ENCODE data around the gene ARHGEF28. TPM values are rescaled to one million over a fixed set of nuclear protein-coding genes. Genes with fewer than 3 reads are reported as not detected.

The ARHGEF28 gene
- total RNA-seq, 1 donor from 2014 or later: 2.1 TPM

DNA sequence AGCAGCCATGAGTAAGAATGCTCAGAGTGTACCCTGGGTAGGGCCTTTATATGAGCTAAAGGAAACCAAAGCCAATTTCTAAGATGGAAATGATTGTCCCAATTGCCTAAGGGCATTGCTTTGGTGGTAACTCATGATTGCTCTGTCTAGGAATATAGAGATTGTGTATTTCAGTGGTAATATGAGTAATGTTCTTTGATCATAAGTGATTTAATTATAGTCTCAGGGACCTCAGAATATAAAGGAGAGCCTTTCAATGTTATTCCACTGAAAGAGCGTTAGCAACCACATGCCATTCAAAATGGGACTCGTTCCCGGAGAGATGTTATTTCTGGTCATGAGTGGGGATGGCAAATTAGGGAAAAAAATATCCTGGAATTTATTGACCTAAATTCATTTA, 340.5 kb downstream of the ARHGEF28 start:
- peaks cover 4% of the 10 kb centered on the region for H3K4me1 ChIP-seq

GRCh38 chr5:73967347-73967746, 341.4 kb downstream of the ARHGEF28 start:
- no peak overlapping the region for H3K27ac ChIP-seq (replicated peaks)
- H3K36me3 ChIP-seq: no peaks in the 10 kb centered on the region
- intact Hi-C loops (cut with micrococcal nuclease): no loop called here
- H3K4me1 ChIP-seq: peaks cover 4% of the 10 kb centered on the region
- no peak overlapping the region for H3K4me3 ChIP-seq
- TF ChIP-seq CTCF (IDR thresholded peaks at IDR 0.05; ENCODE audit: borderline replicate concordance): no peak
- no peaks in the 10 kb centered on the region for H3K9me3 ChIP-seq (replicated peaks)
- DNase-seq: no peak
- no peaks in the 10 kb centered on the region for H3K27me3 ChIP-seq (ENCODE audit: low read depth)

More for the DNA sequence above, 340.5 kb downstream of the ARHGEF28 start:
- Histone ChIP-seq H3K27ac (replicated peaks) (no peak overlapping the region), H3K4me3 (no peak overlapping the region), H3K27me3 (ENCODE audit: low read depth) (no peaks in the 10 kb centered on the region), H3K36me3 (no peaks in the 10 kb centered on the region), H3K9me3 (replicated peaks) (no peaks in the 10 kb centered on the region)
- DNase-seq: no peak
- intact Hi-C loops (cut with micrococcal nuclease): no loop called here
- TF ChIP-seq CTCF (IDR thresholded peaks at IDR 0.05; ENCODE audit: borderline replicate concordance): no peak

DNA sequence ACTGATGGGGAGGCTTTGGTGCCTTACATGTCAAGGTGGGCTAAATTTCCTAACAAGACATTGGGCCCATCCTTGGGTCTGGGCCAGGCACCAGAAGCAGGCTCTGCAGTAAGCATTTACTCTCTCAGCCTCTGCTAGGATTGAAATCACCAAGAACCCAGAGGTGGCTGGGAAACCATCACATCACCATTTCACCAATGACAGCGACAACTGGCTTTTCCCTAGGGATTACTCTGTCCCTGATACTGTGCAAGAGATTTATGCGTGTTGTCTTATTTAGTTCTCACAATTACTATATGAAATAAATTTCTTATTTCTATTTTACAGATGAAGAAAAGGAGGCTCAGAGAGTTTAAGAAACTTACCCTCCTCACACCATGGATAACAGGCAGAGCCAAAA, 342.2 kb downstream of the ARHGEF28 start:
- H3K4me3 ChIP-seq: no peak overlapping the region
- no peak overlapping the region for H3K27ac ChIP-seq (replicated peaks)
- no peak for DNase-seq
- TF ChIP-seq CTCF (IDR thresholded peaks at IDR 0.05; ENCODE audit: borderline replicate concordance): no peak
- peaks cover 4% of the 10 kb centered on the region for H3K4me1 ChIP-seq
- no peaks in the 10 kb centered on the region for H3K36me3 ChIP-seq
- intact Hi-C loops (cut with micrococcal nuclease): no loop called here
- H3K27me3 ChIP-seq (ENCODE audit: low read depth): no peaks in the 10 kb centered on the region
- peaks cover 4% of the 10 kb centered on the region for H3K9me3 ChIP-seq (replicated peaks)

DNA sequence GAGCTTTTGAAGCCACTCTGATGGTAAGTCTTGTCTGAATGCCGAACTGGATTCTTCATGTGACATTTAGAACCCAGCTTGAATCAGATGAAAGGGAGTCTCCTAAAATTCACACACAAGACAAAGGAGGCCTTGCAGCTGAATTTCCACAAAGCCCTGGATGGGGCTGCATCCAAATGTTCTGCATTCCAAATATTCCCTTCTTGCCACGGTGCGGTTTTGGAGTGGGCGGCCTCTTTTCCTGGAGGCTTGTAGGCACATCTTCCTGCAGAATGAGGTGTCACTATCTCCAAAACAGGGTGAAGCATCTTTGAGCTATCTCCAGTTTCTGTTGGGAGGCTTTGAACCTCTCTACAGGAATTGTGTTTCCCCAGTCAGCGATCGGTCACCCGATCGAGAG, 342.7 kb downstream of the ARHGEF28 start:
- Histone ChIP-seq H3K4me1 (peaks cover 4% of the 10 kb centered on the region), H3K9me3 (replicated peaks) (peaks cover 4% of the 10 kb centered on the region), H3K27me3 (ENCODE audit: low read depth) (no peaks in the 10 kb centered on the region), H3K36me3 (no peaks in the 10 kb centered on the region), H3K27ac (replicated peaks) (no peak overlapping the region), H3K4me3 (no peak overlapping the region)
- intact Hi-C loops (cut with micrococcal nuclease): no loop called here
- no peak for DNase-seq
- TF ChIP-seq CTCF (IDR thresholded peaks at IDR 0.05; ENCODE audit: borderline replicate concordance): no peak

DNA sequence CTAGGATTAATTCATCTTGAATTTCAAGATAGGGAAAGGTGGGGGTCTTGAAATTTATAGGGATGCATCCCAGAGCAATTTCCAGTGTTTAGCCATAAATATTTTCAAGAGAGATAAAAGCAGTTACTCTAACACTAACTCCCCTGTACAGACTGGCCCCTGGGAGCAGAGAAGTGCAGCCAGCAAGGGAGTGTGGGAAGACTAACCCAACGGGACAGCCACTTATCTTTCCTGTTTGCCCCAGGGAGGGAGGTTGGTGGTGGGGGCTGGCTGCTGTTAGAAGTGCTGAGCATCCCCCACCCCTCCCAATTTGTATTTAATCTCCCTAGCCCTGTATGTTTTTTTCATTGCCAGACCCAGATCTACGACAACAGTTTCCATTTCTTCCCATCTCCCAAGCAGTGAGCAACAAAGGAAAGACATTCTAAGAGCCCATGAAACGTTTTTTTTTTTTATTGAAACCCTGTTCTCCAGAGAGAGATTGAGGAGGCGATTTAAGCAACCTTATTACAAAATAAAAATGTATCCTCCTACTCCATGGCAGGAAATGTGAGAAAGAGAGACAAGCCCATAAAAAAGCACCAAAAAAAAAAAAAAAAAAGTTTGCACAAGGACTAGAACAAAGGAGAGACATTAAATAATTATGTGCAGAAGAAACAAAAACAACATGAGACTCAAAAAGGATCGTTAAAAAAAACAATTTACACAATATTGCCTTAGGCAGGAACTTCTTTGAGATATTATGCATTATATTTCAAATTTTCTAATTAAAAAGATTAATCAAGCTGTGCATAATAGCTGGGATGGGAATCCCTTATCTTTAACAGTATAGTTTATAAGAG, 343.4 kb downstream of the ARHGEF28 start:
- Histone ChIP-seq H3K9me3 (replicated peaks) (peaks cover 4% of the 10 kb centered on the region), H3K27me3 (ENCODE audit: low read depth) (no peaks in the 10 kb centered on the region), H3K27ac (replicated peaks) (no peak overlapping the region), H3K36me3 (no peaks in the 10 kb centered on the region), H3K4me1 (peaks cover 4% of the 10 kb centered on the region), H3K4me3 (no peak overlapping the region)
- TF ChIP-seq CTCF (IDR thresholded peaks at IDR 0.05; ENCODE audit: borderline replicate concordance): no peak
- no peak for DNase-seq
- intact Hi-C loops (cut with micrococcal nuclease): no loop called here
